ENCODE measurements around the gene TMEM179. TPM values are rescaled to one million over a fixed set of nuclear protein-coding genes. Genes with fewer than 3 reads are reported as not detected.

The TMEM179 gene
- total and polyA plus RNA-seq, 2 of the 8 experiments (the other 6 are each of a cell fraction or from before 2014, with no cell fraction given) = 2.9 to 4.0 TPM

GRCh38 chr14:104593241-104593701 lies 11.3 kb downstream of the TMEM179 start:
- Histone ChIP-seq H2BK15ac (ENCODE audit: low read length) (no peak overlapping the region), H3K9me3 (ENCODE audit: insufficient read depth in 2 of 2, low read depth in 1 of 2, low read length in 1 of 2) (no peaks in the 10 kb centered on the region), H3K18ac (ENCODE audit: extremely low read depth, low read length) (no peak overlapping the region), H3K4me3 (ENCODE audit: extremely low read depth in 1 of 4, insufficient read depth in 2 of 4, low read depth in 3 of 4, low read length in 4 of 4) (no peak overlapping the region), H3K4me2 (ENCODE audit: insufficient read depth in 1 of 2, low read depth in 2 of 2, low read length in 2 of 2) (no peak overlapping the region), H3K23ac (ENCODE audit: insufficient read length) (no peak overlapping the region), H3K79me1 (ENCODE audit: low read depth, low read length) (peaks cover 4% of the 10 kb centered on the region; the same call in 1 of the 2 replicates), H3K4me1 (replicated peaks in 1 of 4; ENCODE audit: control insufficient read depth in 3 of 4, insufficient read depth in 4 of 4, low read length in 3 of 4) (no peaks in the 10 kb centered on the region), H3K36me3 (ENCODE audit: control insufficient read depth in 2 of 4, insufficient read depth in 4 of 4, low read length in 3 of 4) (no peaks in the 10 kb centered on the region; a peak in 1 of 8 replicates), H2AK5ac (ENCODE audit: low read depth, low read length) (no peak overlapping the region), H4K8ac (ENCODE audit: extremely low read depth, insufficient read depth, low read length) (peak overlapping the region; percentile 57; the same call in 1 of the 2 replicates), H2BK5ac (ENCODE audit: low read depth, low read length) (no peak overlapping the region), H3K27me3 (replicated peaks in 1 of 4; ENCODE audit: control insufficient read depth in 3 of 4, extremely low read depth in 1 of 4, insufficient read depth in 3 of 4, low read length in 3 of 4) (no peaks in the 10 kb centered on the region), H2BK12ac (ENCODE audit: low read depth, low read length) (no peak overlapping the region), H4K5ac (ENCODE audit: insufficient read length, low read depth, low read length) (no peak overlapping the region), H3K56ac (replicated peaks; ENCODE audit: insufficient read length, low read depth, low read length) (no peak overlapping the region), H2AFZ (ENCODE audit: low read length) (no peak overlapping the region), H4K20me1 (replicated peaks in 1 of 2; ENCODE audit: control insufficient read depth in 1 of 2, insufficient read depth in 2 of 2, low read length in 2 of 2) (peaks cover 0 to 6% of the 10 kb centered on the region in 2 experiments), H4K91ac (replicated peaks; ENCODE audit: insufficient read length, low read length) (no peak overlapping the region), H2BK20ac (ENCODE audit: low read length) (no peak overlapping the region), H2BK120ac (replicated peaks; ENCODE audit: low read depth, low read length) (no peak overlapping the region), H3K9ac (replicated peaks in 1 of 4; ENCODE audit: extremely low read depth in 1 of 4, low read depth in 3 of 4, low read length in 3 of 4) (no peak overlapping the region), H3K14ac (ENCODE audit: insufficient read length) (no peak overlapping the region), H3K27ac (ENCODE audit: low read depth, low read length) (no peak overlapping the region), H3K4ac (replicated peaks; ENCODE audit: insufficient read length, low read depth, low read length) (no peak overlapping the region), H3K79me2 (ENCODE audit: control insufficient read depth in 1 of 2, insufficient read depth in 2 of 2, low read length in 2 of 2) (no peaks in the 10 kb centered on the region), H3K23me2 (ENCODE audit: low read depth, low read length) (no peaks in the 10 kb centered on the region)
- FAIRE-seq (no peak), DNase-seq (ENCODE audit: low read depth in 1 of 2, low spot score in 2 of 2) (no peak)
- ChIA-PET POLR2A (ENCODE audit: partially characterized antibody) (interaction anchor here (1.0 kb wide), 1 partner anchor 11 kb away, joined by 5 read pairs; the partner anchor contains the start of gene TMEM179), CTCF (ENCODE audit: partially characterized antibody) (interaction anchor here (0.7 to 3.0 kb wide), 15 partner anchors 8 to 242 kb away, joined by 3 to 11 read pairs (median 3); no protein-coding TSS in a partner anchor)
- TF ChIP-seq CTCF (IDR thresholded peaks at IDR 0.05; ENCODE audit: control extremely low read depth in 1 of 3, insufficient read depth in 1 of 3, low read depth in 1 of 3, low read length in 3 of 3) (peak in 2 of 3 experiments; percentile 16 to 36; a peak in 2 of 4 replicates), RAD21 (IDR thresholded peaks at IDR 0.05 in 1 of 2, conservative IDR thresholded peaks at IDR 0.05 in 1 of 2; ENCODE audit: low read depth in 2 of 2, low read length in 2 of 2) (peak in 1 of 2 experiments; percentile 5; a peak in 1 of 4 replicates), SP4 (IDR thresholded peaks at IDR 0.05; ENCODE audit: low read length) (no peak), HDAC6 (IDR thresholded peaks at IDR 0.05; ENCODE audit: low read depth, low read length) (no peak)
- 82% methylated on average over 16 of the region's 18 CpGs; no CpG with 5 or more reads in 1 of the 2 experiments for WGBS, 2 experiments (ENCODE audit: extremely low coverage in 1 of 2, insufficient coverage in 1 of 2, insufficient read length in 1 of 2, insufficient replicate concordance in 2 of 2, low coverage in 1 of 2, low lambda C conversion rate in 2 of 2, missing lambda C conversion rate in 1 of 2)

Data from H1 (cell line).